RWPE1 (cell line): ENCODE results near the gene ASPG.

ENCODE experiments used
- CTCF ChIA-PET: fragments of 350-600 bp; sonication (Branson Sonifier 250); formaldehyde crosslinking; extraction: SDS; loops from one replicate; lab custom pipeline; 2021; lab: Yijun Ruan, JAX
- POLR2A ChIA-PET: fragments of 400-600 bp; formaldehyde crosslinking; extraction: SDS; loops from one replicate; lab custom pipeline; 2020; ENCODE audit warnings: antibody characterized with exemption; ENCODE audit not compliant: low non-redundant PET; lab: Yijun Ruan, JAX
- DNase-seq: peaks from one replicate; pipeline ENCODE4 v3.0.0; 2012; ENCODE audit warnings: low spot score
- H3K27ac ChIP-seq: fragments of 450-650 bp; 2 replicates; pipeline ENCODE4 v1.5.1; 2017
- CTCF ChIP-seq: fragments of 450-650 bp; conservative IDR thresholded peaks from 2 replicates; pipeline ENCODE4 v1.5.1; 2017; ENCODE audit warnings: low read depth, mild to moderate bottlenecking

ASPG gene

GRCh38 chr14:104081261-104081835 lies 4.2 kb upstream of the ASPG start:
- CTCF ChIA-PET = no interaction called here

GRCh38 chr14:104081951-104082464 lies 3.5 kb upstream of the ASPG start:
- no peak for DNase-seq
- H3K27ac ChIP-seq = no peak overlapping the region
- POLR2A ChIA-PET = no interaction called here
- CTCF ChIA-PET = no interaction called here
- no peak for TF ChIP-seq CTCF

More at GRCh38 chr14:104081261-104081835, 4.2 kb upstream of the ASPG start:
- no peak for DNase-seq
- TF ChIP-seq CTCF = no peak
- no peak overlapping the region for H3K27ac ChIP-seq
- POLR2A ChIA-PET = no interaction called here

- DNase-seq = no peak
- H3K27ac ChIP-seq = no peak overlapping the region
- no peak for TF ChIP-seq CTCF
- CTCF ChIA-PET = no interaction called here
- POLR2A ChIA-PET = no interaction called here
Measured at GRCh38 chr14:104082807-104083206, 2.7 kb upstream of the ASPG start.

GRCh38 chr14:104084251-104085002 lies 1.1 kb upstream of the ASPG start:
- ChIA-PET CTCF (interaction anchor here (0.7 to 0.8 kb wide), 3 partner anchors 9 to 36 kb away, joined by 3 to 4 read pairs (median 4); no protein-coding TSS in a partner anchor), POLR2A (no interaction called here)
- TF ChIP-seq CTCF = no peak
- no peak overlapping the region for H3K27ac ChIP-seq
- no peak for DNase-seq

- no peak for TF ChIP-seq CTCF
- ChIA-PET CTCF (no interaction called here), POLR2A (no interaction called here)
- no peak for DNase-seq
- no peak overlapping the region for H3K27ac ChIP-seq
Measured at GRCh38 chr14:104085889-104086201, 345 bp downstream of the ASPG start.

- TF ChIP-seq CTCF = no peak
- no peak overlapping the region for H3K27ac ChIP-seq
- no peak for DNase-seq
- ChIA-PET CTCF (interaction anchor here (0.7 kb wide), 1 partner anchor 23 kb away, joined by 3 read pairs; no protein-coding TSS in a partner anchor), POLR2A (no interaction called here)
Measured at GRCh38 chr14:104086210-104086660, 735 bp downstream of the ASPG start.
